Skeletal muscle tissue (tissue), 4 donors: ENCODE results near the gene UBC. TPM values are rescaled to one million over a fixed set of nuclear protein-coding genes. Genes with fewer than 3 reads are reported as not detected.
"Not testable (repeated sequence)": the region's sequence is repeated elsewhere in the genome, so short reads cannot be mapped to it uniquely, and the experiment has no call there.

Experiments
- H3K27ac ChIP-seq: one replicate; pipeline ENCODE4 v1.7.0; 2013; ENCODE audit warnings: mild to moderate bottlenecking, low read depth, low read length, inconsistent platforms
- H3K27me3 ChIP-seq, 3 donors: one replicate each; pipeline ENCODE4 v1.7.0; 2013; ENCODE audit warnings: low read length in 3 of 3; ENCODE audit not compliant: control insufficient read depth in 3 of 3, insufficient read depth in 3 of 3
- H3K36me3 ChIP-seq, 3 donors: one replicate each; pipeline ENCODE4 v1.7.0; 2013; ENCODE audit warnings: low read length in 3 of 3; ENCODE audit not compliant: control insufficient read depth in 3 of 3, insufficient read depth in 3 of 3
- H3K4me1 ChIP-seq, 3 donors: one replicate each; pipeline ENCODE4 v1.7.0; 2013; ENCODE audit warnings: low read length in 3 of 3, mild to moderate bottlenecking in 3 of 3; ENCODE audit not compliant: control insufficient read depth in 3 of 3, insufficient read depth in 3 of 3
- H3K4me3 ChIP-seq, 3 donors: one replicate each; pipeline ENCODE4 v1.7.0; 2013; ENCODE audit warnings: low read length in 3 of 3
- H3K9ac ChIP-seq, 3 donors: one replicate each; pipeline ENCODE4 v1.7.0; 2013; ENCODE audit warnings: low read length in 3 of 3, mild to moderate bottlenecking in 3 of 3, moderate library complexity in 2 of 3, low read depth in 1 of 3
- H3K9me3 ChIP-seq, 3 donors: one replicate each; pipeline ENCODE4 v1.7.0; 2013; ENCODE audit warnings: low read length in 3 of 3; ENCODE audit not compliant: control insufficient read depth in 3 of 3
- total RNA-seq: library from RNA; depleted of rRNA; stranded (reverse); fragments of >200 nt; gene quantifications from one replicate; pipeline ENCODE4 v1.2.3, GENCODE V29; 2014
- donor health status: Osteomylitis.

Gene UBC
- total RNA-seq, 1 donor from 2014 or later: 1,198 TPM

- Histone ChIP-seq H3K4me3 (no peak overlapping the region), H3K9me3 (no peaks in the 10 kb centered on the region), H3K4me1 (peaks cover 20 to 34% (median 26%) of the 10 kb centered on the region in 3 donors), H3K27me3 (no peaks in the 10 kb centered on the region), H3K36me3 (peaks cover 7 to 13% (median 7%) of the 10 kb centered on the region in 3 donors), H3K9ac (no peak overlapping the region), H3K27ac (peak overlapping the region; percentile 3)
Measured at GRCh38 chr12:124906606-124907261, 7.7 kb downstream of the UBC start.

- peak overlapping the region in 2 of 3 donors; percentile 11 to 68 for H3K9ac ChIP-seq
- peak overlapping the region; percentile 40 to 61 (median 54) for H3K4me3 ChIP-seq
- H3K9me3 ChIP-seq: no peaks in the 10 kb centered on the region
- peak overlapping the region; percentile 72 for H3K27ac ChIP-seq
- H3K4me1 ChIP-seq: peaks cover 5 to 24% (median 8%) of the 10 kb centered on the region in 3 donors
- no peaks in the 10 kb centered on the region for H3K27me3 ChIP-seq
- no peaks in the 10 kb centered on the region for H3K36me3 ChIP-seq
Measured at GRCh38 chr12:124904306-124905098, 9.9 kb downstream of the UBC start.

- Histone ChIP-seq H3K36me3 (no peaks in the 10 kb centered on the region), H3K9me3 (no peaks in the 10 kb centered on the region)
Measured at GRCh38 chr12:124902916-124903315, 11.5 kb downstream of the UBC start.

GRCh38 chr12:124901003-124901402, 13.4 kb downstream of the UBC start:
- Histone ChIP-seq H3K9ac (no peak overlapping the region), H3K4me1 (peaks cover 9 to 27% (median 13%) of the 10 kb centered on the region in 3 donors), H3K36me3 (no peaks in the 10 kb centered on the region), H3K4me3 (no peak overlapping the region), H3K27ac (no peak overlapping the region), H3K9me3 (no peaks in the 10 kb centered on the region), H3K27me3 (no peaks in the 10 kb centered on the region)

More at GRCh38 chr12:124902916-124903315, 11.5 kb downstream of the UBC start:
- Histone ChIP-seq H3K27me3 (no peaks in the 10 kb centered on the region), H3K27ac (no peak overlapping the region), H3K4me1 (peaks cover 9 to 31% (median 13%) of the 10 kb centered on the region in 3 donors), H3K4me3 (no peak overlapping the region), H3K9ac (no peak overlapping the region)

- not testable (repeated sequence) for H3K27me3 ChIP-seq, H3K9ac ChIP-seq, H3K36me3 ChIP-seq, H3K27ac ChIP-seq, H3K4me3 ChIP-seq, H3K9me3 ChIP-seq
- peaks cover 9 to 27% (median 13%) of the 10 kb centered on the region in 3 donors for H3K4me1 ChIP-seq
Measured at GRCh38 chr12:124900345-124900795, 14.1 kb downstream of the UBC start.

GRCh38 chr12:124898923-124899294, 15.5 kb downstream of the UBC start:
- Histone ChIP-seq H3K4me1 (peaks cover 4 to 17% (median 5%) of the 10 kb centered on the region in 3 donors), H3K27me3 (no peaks in the 10 kb centered on the region), H3K9ac (peak overlapping the region in 1 of 3 donors; percentile 11), H3K9me3 (no peaks in the 10 kb centered on the region), H3K27ac (no peak overlapping the region), H3K36me3 (no peaks in the 10 kb centered on the region), H3K4me3 (peak overlapping the region in 1 of 3 donors; percentile 38)

- Histone ChIP-seq H3K27me3 (no peaks in the 10 kb centered on the region), H3K36me3 (no peaks in the 10 kb centered on the region), H3K4me1 (peaks cover 4 to 17% (median 5%) of the 10 kb centered on the region in 3 donors), H3K9me3 (no peaks in the 10 kb centered on the region), H3K27ac (no peak overlapping the region), H3K4me3 (peak overlapping the region in 1 of 3 donors; percentile 38), H3K9ac (peak overlapping the region in 1 of 3 donors; percentile 11)
Measured at GRCh38 chr12:124898200-124898922, 16.1 kb downstream of the UBC start.

- Histone ChIP-seq H3K4me3 (no peak overlapping the region), H3K9ac (no peak overlapping the region), H3K27me3 (no peaks in the 10 kb centered on the region), H3K36me3 (no peaks in the 10 kb centered on the region), H3K9me3 (no peaks in the 10 kb centered on the region), H3K4me1 (peaks cover 4 to 16% (median 5%) of the 10 kb centered on the region in 3 donors), H3K27ac (no peak overlapping the region)
Measured at GRCh38 chr12:124896461-124896860, 18.0 kb downstream of the UBC start.

- no peaks in the 10 kb centered on the region for H3K36me3 ChIP-seq
- H3K27me3 ChIP-seq: no peaks in the 10 kb centered on the region
Measured at GRCh38 chr12:124893792-124894516, 20.5 kb downstream of the UBC start.

More at GRCh38 chr12:124893792-124894516, 20.5 kb downstream of the UBC start:
- Histone ChIP-seq H3K27ac (no peak overlapping the region), H3K9me3 (no peaks in the 10 kb centered on the region), H3K4me1 (peaks cover 4 to 6% (median 5%) of the 10 kb centered on the region in 3 donors), H3K9ac (no peak overlapping the region), H3K4me3 (no peak overlapping the region)
